ENCODE results near the gene CDC16. TPM values are rescaled to one million over a fixed set of nuclear protein-coding genes. Genes with fewer than 3 reads are reported as not detected.
A peak's percentile ranks its signal among the peaks of the same experiment; 100 is the strongest.

CDC16 gene
- total RNA-seq, 2 donors from 2014 or later = 44.5 to 45.1 TPM

DNA sequence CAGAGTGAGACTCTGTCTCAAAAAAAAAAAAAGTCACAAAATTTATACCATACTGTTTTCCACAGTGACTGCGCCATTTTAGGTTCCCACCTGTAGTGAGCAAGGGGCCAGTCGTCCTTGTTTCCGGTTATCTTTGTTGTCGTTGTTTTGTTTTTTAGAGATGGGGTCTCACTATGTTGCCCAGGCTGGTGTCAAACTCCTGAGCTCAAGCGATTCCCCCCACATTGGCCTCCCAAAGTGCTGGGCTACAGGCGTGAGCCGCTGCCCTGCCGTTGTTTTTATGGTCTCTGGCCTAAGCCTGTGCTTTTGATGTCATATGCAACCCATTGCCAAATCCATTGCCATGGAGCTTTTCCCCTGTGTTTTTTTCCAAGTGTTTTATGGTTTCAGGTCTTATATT, 50.0 kb downstream of the CDC16 start:
- ATAC-seq (no peak), DNase-seq (no peak)
- intact Hi-C loops (cut with DNase I, micrococcal nuclease) = no loop called here

DNA sequence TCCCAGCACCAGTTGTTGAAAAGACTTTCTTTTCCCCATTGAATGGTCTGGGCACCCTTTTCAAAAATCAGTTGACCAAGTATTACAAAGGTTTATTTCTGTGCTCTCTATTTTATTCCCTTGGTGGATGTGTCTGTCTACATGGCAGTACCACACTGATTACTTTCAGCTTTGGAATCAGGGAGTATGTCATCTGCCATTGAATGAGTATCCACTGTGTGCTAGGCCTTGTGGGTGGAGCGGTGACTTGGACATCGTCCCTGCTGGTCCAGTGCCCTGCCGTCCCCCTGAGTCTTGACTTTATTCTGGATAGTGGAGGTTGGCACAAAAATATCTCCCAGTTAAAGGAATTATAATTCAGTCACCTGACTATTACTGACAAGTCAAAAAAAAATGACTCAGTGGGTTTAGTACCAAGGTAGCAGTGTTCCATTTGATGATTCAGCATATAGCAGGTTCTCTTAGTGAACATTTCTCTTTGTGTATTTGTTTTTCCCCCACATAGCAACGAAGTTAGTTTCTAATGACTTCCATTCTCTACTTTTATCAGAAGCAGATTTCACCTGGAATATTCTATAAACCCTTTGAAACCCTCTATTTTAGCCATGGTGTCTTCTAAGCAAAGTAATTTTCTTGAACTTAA, 50.6 kb downstream of the CDC16 start:
- no peak for ATAC-seq
- DNase-seq = no peak
- intact Hi-C loops (cut with DNase I, micrococcal nuclease) = no loop called here

DNA sequence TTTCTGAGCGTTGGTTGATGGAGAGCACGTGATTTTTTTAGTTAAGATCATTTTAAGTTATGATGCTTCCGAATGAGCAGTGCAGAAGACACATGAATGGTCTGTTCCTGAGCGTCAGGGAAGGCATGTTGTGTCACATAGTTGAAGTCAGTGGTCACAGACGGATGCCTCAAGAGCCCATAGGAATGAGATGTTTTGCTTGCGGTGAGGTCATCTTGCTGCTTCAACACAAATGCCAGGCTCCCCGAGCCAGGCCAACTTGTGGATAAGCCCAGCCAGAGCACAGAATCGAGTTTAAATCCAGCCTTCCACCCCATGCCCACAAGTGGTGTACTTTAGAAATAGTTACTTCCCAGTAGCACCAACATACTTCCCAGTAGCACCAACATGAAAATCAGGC, 52.1 kb downstream of the CDC16 start:
- ATAC-seq = no peak
- DNase-seq = no peak
- intact Hi-C loops (cut with DNase I, micrococcal nuclease) = no loop called here

DNA sequence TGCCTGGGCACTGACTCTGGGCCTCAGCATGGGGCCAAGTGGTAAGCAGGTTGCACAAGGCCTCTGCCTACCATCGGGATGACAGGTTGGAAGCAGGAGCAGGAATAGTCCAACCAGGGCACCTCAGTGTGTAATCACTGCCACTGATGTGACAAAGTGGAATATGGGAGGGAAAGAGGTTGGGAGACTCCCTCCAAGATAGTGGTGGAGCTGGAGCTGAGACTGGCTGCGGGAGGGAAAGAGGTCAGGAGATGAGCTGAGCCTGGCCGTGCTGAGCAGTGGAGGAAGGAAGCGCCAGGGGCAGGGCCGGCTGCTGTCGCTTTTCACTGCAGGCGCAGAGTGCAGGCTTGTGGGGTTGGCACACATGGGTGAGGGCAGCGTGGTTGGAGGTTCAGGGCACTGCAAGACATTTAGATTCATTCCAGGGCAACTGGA, 53.5 kb downstream of the CDC16 start:
- ATAC-seq = no peak
- no peak for DNase-seq
- intact Hi-C loops (cut with DNase I, micrococcal nuclease) = no loop called here

DNA sequence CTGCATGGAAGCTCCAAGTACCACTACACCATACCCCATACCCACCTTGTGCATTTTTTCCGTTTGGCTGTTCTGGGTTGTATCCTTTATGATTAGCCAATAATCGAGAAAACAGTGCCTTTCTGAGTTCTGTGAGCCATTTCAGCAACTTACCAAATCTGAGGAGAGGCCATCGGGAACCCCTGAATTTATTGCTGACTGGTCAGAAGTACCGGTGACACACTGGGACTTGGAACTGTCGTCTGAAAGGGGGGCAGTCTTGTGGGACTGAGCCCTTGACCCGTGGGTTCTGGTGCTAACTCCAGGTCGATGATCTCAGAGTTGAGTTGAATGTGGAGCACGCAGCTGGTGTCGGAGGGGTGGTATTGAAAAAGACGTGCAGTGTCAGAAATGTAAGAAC, 61.8 kb downstream of the CDC16 start:
- ATAC-seq = no peak
- intact Hi-C loops (cut with DNase I, micrococcal nuclease) = no loop called here
- no peak for DNase-seq

DNA sequence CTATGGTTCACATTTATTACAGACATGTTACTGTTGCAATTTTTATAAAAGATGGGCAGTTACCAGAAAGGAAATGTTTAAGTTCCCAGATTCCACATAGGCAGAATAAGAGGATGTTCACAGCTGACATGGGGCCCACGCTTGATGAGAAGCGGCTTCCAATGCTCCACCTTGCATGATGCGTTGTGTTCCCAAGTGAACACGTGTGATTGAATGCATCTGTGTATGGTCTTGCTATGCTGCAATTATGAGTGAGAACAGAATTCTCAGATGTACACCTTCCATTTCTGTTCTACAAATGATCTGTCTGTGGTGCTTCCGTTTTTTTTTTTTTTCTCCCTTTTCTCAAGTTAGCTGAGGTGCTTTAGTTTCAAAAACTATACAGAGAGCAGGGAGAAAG, 62.2 kb downstream of the CDC16 start:
- DNase-seq (no peak), ATAC-seq (no peak)
- intact Hi-C loops (cut with DNase I, micrococcal nuclease) = no loop called here

DNA sequence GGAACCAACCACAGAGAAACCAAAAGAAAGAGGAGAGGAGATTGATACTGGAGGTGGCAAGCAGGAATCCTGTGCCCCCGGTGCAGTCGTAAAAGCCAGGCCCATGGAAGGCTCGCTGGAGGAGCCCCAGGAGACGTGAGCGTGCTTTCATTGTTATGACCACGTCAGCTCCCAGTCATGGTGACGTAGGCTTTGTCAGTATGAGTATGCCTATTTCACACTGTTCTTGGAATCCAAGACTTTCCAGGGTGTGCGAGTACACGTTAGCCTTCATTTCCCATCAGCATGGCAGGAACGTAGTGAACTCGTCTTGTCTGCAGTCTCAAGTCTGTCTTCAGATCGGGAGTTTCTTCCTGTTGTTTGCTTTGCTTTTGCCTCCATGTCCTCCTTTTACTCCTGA, 64.2 kb downstream of the CDC16 start:
- no peak for DNase-seq
- no peak for ATAC-seq
- intact Hi-C loops (cut with DNase I, micrococcal nuclease) = no loop called here

DNA sequence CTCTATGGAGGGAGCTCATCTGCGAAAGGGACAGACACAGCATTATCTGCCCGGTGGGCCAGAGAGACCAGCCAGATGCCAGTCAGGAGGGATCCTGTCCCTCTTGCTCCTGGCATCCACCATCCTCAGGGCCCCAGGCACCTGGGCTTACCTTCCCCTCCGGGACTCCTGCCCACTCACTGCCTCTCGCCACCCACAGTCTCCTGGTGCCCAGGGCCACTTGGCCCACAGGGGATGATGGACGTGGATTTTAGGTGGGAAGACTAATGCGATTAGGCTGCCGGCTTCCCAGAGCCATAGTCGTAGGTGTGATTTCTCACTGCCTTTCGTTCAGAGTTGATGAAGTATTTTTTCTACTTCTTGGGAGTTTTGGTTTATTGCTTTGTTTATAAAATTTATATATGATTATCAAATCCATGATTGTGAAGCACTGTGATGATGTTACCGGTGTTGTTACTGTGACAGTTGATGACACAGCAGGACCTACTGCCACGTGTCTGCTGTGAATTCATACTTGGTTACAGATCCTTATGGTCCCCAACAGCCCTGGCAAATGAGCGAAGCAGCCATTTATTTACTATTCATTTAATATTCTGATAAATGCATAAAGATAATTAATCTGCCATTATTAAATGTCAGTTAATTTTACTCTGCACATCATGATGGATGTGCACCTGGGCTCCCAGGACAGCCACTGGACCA, 65.1 kb downstream of the CDC16 start:
- intact Hi-C loops (cut with DNase I, micrococcal nuclease) = no loop called here
- no peak for DNase-seq
- ATAC-seq = no peak

DNA sequence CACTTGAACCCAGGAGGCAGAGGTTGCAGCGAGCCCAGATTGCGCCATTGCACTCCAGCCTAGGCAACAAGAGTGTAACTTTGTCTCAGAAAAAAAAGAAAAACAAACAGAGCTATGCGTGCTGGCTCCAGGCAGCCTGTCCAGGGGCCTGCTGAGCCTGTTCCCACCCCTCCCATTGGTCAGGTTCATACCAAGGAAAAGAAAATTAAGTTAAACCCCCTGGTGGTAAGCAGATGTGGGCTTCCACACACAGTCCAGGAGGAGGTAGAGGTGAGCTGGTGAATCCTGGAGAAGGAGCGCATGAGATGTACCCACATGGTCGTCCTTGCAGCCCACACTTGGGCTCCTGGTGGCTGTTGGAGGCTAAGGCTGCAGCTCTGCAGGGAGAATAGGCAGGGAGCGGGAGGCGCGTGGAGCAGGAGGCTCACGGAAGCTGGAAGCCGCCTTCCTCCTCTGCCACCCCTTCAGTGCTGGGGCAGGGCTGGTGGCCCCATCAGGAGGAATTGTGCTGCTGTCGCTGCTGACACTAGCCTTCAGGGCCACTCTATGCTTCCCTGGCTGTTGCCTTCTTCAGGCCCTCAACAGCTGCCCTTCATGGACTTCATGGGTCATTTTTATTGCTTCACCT, 69.1 kb downstream of the CDC16 start:
- DNase-seq (no peak), ATAC-seq (no peak)
- intact Hi-C loops (cut with DNase I, micrococcal nuclease) = no loop called here

DNA sequence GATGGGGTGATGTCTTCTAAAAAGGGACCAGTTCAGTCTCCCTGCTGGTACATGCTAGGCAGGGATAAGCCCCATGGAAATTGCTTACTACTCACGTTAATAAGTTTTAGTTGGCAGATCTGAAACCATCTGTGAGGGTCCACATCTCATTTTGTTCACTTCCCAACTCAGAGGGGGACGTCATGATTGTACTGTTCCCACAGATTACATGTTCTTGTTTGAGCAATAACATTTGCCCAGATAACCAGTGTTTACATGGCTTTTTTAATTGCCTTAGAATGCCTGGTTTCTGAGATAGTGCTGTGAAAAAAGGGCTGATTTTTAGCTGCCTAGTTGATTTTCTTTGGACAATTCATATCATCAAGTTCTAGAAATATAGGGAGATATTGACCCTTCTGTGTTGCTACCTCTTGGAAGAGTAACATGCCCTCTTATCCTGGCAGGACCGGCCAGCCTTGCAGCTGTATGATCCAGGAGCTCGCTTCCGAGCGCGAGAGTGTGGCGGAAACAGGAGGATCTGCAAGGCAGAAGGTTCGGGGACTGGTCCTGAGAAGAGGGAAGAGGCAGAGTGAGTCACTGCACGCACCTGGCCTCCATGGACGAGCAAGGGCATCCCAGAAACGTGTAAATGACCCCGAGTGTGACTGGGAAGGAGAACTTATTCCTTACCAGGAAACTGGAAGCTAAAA, 69.8 kb downstream of the CDC16 start:
- ATAC-seq = no peak
- intact Hi-C loops (cut with DNase I, micrococcal nuclease) = no loop called here

DNA sequence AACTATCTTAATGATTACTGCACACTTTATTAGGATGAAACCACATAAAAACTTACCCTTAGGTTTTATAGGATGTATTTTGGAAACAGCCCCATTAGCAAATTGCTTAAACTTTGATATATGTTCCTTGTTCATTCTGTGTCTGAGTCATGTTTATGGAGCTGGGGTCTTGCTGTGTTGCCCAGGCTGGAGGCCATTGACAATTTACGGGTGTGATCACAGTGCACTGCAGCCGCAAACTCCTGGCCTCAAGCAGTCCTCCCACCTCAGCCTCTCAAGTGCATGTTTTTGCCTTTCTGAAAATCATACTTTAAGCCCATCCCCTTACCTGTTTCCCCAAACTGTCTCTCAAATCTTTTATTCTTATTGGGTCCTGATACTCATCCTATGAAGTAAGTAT, 74.4 kb downstream of the CDC16 start:
- intact Hi-C loops (cut with DNase I, micrococcal nuclease) = no loop called here
- no peak for ATAC-seq
- DNase-seq = no peak

More for the DNA sequence above, 69.8 kb downstream of the CDC16 start:
- DNase-seq = no peak

DNA sequence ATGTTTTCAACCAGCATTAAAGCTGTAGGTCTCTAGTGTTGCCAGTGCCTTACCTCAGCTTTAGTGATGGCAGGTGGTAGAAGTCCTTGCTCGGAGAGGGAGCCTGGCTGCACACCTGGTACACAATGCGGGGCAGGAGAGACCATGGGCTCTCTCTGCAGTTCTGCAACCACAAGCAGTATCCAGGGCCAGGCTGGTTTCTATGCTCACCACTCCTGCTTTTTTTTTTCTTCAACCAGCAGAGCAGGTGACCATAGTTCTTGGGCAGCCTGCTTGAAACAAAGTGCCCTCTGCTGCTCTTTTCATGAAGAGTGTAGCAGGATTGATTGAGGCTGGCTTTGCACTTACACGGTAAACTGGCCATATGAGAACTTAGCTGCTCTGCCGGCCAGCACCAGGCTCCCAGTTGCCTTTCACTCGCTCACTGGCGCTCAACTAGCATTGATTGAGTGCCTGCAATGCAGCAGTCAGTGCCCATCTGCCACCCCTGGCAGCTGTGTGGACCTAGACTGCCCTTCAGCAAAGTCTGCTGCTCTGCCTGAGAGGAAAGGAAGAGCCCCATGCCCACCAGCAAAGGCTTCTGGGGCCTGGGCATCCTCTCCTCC, 75.2 kb downstream of the CDC16 start:
- no peak for DNase-seq
- ATAC-seq = no peak
- intact Hi-C loops (cut with DNase I, micrococcal nuclease) = no loop called here

DNA sequence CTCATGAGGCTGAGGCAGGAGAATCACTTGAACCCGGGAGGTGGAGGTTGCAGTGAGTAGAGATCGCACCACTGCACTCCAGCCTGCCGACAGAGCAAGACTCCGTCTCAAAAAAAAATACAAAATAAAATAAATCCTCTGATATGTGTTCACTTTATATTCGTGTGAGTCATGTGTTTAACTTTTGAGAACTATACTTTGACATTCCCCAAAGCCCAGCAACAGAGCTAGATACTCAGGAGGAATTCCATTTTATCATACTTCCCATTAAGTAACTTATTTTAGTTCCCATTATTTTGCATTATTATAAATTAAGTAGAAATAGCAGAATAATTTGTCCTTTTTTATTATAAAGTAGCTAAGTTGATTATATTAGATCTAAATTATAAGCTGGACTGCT, 76.3 kb downstream of the CDC16 start:
- no peak for ATAC-seq
- intact Hi-C loops (cut with DNase I, micrococcal nuclease) = no loop called here
- DNase-seq = no peak

DNA sequence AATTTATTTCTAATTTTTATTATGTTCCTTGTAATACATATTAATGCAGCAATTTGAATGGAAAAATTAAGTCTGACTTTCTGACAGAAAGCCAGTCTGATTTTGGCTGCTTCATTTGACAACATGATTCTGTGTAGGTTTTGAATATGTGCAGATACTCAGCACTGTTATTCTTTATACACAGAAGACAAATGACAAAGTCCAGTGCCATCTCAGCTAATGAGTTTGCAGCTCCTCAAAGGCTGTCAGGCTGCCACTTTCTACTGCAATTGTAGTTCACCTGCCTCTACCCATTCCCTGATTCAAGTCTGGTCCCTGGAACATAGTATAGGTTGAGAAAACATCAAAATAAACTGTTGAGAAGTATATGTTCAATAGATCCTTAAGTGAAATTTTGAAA, 76.7 kb downstream of the CDC16 start:
- intact Hi-C loops (cut with DNase I, micrococcal nuclease) = no loop called here
- DNase-seq = no peak
- no peak for ATAC-seq

DNA sequence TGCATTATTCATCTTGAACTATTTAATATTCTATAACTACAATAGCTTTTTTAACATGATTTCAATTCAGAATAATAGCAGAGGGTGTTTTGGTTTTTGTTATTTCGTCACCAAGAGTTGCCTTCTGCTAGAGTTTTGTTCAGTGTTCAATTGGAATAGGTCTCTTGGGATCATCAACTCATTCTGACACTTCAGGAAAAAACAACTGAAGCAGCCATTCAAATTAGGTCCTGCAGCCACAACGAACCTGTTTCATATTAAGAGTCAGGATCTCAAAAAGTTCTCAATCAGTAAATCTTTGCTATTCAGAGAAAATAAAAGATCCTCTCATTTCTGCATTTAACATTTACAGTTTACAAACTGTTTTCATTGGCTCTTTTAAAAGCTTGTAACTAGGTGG, 77.2 kb downstream of the CDC16 start:
- intact Hi-C loops (cut with DNase I, micrococcal nuclease) = no loop called here
- DNase-seq (no peak), ATAC-seq (no peak)

DNA sequence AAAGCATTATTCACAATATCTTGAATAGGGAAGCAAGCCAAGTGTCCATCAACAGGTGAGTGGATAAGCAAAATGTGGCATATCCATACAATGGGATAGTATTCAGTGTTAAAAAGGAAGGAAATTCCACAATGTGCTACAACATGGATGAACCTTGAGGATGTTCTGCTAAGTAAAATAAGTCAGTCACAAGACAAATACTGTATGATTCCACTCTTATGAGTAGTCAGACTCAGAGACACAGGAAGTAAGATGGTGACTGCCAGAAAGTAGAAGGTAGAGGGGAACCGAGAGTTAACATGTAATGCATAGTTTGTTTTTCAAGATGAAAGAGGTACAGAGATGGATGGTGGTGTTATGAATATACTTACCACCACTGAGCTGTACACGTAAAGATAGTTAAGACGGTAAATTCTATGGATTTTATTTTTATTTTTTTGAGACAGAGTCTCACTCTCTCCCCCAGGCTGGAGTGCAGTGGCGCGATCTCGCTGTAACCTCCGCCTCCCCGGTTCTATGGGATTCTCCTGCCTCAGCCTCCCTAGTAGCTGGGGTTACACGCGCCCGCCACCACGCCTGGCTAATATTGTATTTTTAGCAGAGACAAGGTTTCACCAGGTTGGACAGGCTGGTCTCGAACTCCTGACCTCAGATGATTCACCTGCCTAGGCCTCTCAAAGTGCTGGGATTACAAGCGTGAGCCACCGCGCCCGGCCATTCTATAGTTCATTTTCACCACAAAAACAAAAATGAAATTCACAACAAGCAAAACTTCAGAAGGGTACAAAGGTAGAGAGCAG, 78.6 kb downstream of the CDC16 start:
- intact Hi-C loops (cut with DNase I, micrococcal nuclease) = no loop called here
- DNase-seq = peak in 1 of 2 donors; percentile 23

DNA sequence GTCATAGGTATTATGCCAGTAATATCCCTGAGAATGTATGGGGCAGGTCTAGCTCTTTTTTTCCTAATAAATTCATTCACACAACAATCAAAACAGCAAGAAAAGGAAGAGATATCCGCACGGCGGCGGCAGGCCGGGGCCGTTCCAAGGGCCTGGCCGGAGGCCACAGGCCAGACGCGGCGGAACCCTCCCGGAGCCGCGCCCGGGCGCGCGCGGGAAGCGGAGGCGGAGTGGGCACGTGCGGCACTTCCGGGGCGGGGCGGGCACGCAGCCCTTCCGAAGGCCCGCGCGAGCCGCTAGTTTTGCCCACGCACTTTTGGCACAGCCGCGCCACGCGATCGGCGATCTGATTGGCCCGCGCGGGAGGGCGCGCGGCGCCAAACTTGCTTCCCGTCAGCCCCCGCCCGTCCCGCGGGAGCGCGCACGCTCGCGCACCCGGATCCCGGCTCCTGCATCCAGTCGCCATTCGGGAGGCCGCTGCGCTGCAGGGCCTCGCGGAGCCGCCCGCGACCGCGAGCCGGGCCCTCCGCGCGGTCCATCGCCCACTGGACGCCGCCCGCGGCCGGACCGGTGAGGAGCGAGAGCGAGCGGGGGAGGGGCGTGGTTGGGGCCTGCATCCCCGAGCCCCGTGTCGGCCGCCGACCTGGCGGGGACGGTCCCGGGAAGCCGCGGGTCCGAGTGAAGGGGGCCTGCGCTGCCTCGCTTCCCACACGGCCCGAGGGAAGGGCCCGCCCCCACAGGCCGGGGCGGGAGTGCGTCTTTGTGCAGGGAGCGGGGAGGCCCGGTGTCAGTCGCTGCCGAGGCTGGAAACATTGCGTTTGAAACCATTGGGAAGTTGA, 79.6 kb downstream of the CDC16 start, which contains the start of gene CHAMP1:
TSS of gene CHAMP1 (plus strand) at position 430 of the 839 bp plus-strand sequence. CDS start 9,340 bp downstream, outside the sequence.
- ATAC-seq = peak; percentile 94
- intact Hi-C loops (cut with DNase I, micrococcal nuclease) = no loop called here

More for the DNA sequence above, 78.6 kb downstream of the CDC16 start:
- ATAC-seq = no peak

More for the DNA sequence above, 79.6 kb downstream of the CDC16 start, which contains the start of gene CHAMP1:
- DNase-seq = peak; percentile 94 to 97
